GM18907 (cell line): ENCODE results near the gene PJA2.
A peak's percentile ranks its signal among the peaks of the same experiment; 100 is the strongest.

Source experiments
- ATAC-seq: cut with Tn5 transposase; IDR thresholded peaks from one replicate; pipeline ENCODE4 v1.9.1; 2021; ENCODE audit warnings: mild to moderate bottlenecking, moderate library complexity; ENCODE audit not compliant: unreplicated experiment

The PJA2 gene

GRCh38 chr5:109408991-109409843 lies 557 bp downstream of the PJA2 start:
- ATAC-seq = peak; percentile 36

GRCh38 chr5:109407913-109408312 lies 1.9 kb downstream of the PJA2 start:
- no peak for ATAC-seq

DNA sequence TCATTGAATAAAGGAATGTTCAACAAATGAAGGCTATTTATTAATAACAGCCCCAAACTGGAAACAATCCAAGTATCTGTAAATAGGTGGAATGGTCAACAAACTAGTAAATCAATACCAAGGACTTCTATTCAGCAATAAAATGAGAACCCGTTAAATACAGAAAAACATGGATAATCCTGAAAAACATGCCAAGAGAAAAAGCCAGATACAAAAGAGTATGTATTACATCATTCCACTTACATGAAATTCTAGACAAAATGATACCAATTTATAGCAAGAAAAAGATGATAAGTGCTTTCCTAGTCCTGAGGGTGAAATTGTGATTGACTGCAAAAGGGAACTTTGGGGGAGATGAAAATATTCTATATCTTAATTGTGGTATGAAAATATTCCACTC lies 3.1 kb downstream of the PJA2 start:
- ATAC-seq = no peak

DNA sequence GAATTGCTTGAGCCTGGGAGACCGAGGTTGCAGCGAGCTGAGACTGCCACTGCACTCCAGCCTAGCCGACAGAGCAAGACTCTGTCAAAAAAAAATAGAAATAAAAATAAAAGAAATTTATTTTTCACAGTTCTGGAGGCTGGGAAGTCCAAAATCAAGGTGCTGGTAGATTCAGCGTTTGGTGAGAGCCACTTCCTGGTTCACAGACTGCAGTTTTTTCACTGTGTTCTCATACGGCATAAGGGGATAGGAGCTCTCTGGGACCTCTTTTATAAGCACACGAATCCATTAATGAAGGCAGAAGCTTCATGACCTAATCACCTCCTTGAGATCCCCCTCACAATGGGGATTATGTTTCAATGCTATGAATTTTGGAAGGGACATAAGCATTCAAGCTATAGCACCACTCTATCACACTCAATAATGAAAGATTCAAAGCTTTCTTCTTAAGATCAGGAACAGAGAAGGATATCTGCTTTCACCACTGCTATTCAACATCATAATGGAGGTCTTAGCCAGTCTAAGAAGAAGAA lies 5.3 kb downstream of the PJA2 start:
- no peak for ATAC-seq

GRCh38 chr5:109403469-109403868 lies 6.3 kb downstream of the PJA2 start:
- ATAC-seq = no peak

GRCh38 chr5:109399092-109399759 lies 10.5 kb downstream of the PJA2 start:
- no peak for ATAC-seq

GRCh38 chr5:109396965-109397364 lies 12.8 kb downstream of the PJA2 start:
- ATAC-seq = no peak

DNA sequence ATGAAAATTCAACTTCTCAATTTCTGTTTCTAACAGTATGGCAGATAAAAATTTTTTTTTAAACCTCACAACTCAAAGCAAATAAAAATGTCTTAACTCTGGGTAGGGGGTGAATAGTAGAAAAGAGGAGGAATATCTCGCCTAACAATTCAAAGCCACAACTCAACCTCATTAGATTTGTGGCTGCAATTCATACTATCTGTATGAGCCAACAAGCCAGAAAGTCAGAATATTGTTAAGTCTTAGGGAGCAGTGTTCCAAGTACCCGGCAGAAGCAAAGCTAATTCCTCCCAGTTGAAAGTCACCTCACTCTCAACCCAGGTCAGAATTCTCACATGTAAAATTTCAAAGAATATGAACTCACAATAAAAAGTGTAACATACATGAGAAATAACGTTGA lies 15.0 kb downstream of the PJA2 start:
- ATAC-seq = no peak

- ATAC-seq = no peak
Observed at GRCh38 chr5:109390188-109390587, 19.6 kb downstream of the PJA2 start.

GRCh38 chr5:109388407-109388806 lies 21.4 kb downstream of the PJA2 start:
- ATAC-seq = no peak

DNA sequence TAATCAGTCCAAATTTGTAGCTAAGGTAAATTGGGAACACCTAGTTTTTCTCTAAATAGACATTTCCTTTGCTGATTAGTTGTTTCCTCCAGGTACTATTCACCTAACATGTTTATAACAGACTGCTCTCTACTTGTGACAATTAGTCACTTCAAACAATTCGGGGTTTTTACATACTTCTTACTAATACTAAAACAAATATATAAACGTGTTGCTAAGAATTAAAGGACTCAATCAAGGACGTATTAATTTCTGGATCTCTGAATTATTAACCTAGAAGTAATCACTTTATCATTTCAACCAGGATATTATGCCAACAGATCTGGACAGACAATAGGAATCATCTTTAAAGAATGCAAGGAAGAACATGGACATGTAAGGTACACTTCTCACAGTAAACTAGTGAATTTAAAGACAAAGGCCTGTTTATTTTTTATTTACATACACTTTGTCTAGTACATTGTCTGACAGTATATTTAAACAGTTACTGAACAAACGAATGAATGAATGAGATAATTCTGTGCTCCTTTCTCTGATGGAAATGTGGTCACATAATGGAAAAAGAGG lies 22.3 kb downstream of the PJA2 start:
- no peak for ATAC-seq

DNA sequence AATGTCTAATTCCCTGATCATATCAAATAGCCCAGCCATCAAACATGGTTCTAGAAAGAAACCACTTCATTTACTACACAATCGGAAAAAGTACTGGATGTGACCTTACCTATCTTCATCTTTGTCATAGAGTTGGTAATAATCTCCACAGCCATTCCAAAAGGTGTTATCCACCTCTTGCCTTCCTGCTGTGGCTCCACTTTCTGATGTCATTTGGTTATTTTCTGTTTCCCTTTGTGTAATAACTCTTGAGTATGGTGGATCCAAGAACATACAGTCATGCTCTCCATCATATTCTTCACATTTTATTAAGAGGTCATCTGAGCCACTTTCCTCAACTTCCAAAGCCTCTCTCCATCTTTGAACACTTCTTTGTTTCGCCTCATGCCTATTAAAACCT lies 31.7 kb downstream of the PJA2 start:
- ATAC-seq = no peak

DNA sequence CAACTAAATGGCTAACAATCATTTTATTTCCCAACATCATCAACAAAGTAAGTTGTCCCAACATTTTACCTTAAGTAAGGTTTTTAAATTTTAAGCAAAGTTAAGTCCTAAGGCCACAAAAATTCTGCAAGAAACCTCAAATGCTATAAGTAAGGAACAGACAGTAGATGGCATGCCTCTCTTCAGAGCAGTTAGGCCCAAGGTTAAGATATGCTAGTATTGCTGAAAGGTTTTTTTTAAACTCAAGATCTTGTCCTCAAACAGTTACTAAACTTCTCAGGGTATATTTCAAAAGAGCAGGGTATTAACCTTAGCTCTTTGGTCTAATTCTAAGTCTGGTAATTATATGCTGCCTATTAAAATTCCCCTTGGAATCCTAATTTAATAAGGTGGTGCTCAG lies 35.1 kb downstream of the PJA2 start:
- no peak for ATAC-seq

GRCh38 chr5:109373932-109374331 lies 35.8 kb downstream of the PJA2 start:
- ATAC-seq = no peak

DNA sequence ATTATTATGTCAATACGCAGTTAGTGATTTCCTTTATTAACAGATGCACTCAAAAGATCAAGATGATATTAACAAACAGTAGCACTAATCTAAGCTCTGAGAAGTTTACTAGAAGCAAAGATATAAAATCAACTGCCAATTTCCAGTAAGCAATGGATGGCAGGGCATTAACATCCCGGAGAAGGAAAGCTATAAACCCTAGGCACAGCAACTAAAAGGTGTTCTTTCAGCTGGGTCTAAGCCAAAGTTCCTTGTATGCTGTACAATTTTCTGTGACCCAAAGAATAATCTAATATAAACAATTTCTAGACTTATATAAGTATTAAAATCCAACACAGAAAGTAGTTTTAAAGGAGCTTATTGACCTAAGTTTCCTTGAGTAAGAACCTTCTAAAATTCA lies 39.4 kb downstream of the PJA2 start:
- no peak for ATAC-seq

DNA sequence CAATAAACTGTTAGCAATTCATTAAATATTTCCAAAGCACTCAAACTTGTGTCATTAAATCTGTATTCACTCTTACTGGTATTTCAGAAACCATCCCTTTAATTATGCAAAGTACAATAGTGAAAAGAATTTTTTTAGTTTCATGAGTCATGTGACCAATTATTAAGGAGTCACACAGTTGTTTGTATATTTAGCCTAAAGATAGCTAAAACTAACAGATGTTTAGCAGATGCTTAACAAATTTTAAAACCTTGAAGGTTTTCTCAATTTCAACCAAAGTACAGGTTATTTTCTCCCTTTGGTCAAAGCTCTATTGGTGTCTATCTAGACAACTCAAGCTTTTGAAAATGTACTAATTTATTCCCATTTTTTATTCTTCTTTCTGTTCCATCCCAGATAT lies 44.1 kb downstream of the PJA2 start:
- ATAC-seq = no peak

DNA sequence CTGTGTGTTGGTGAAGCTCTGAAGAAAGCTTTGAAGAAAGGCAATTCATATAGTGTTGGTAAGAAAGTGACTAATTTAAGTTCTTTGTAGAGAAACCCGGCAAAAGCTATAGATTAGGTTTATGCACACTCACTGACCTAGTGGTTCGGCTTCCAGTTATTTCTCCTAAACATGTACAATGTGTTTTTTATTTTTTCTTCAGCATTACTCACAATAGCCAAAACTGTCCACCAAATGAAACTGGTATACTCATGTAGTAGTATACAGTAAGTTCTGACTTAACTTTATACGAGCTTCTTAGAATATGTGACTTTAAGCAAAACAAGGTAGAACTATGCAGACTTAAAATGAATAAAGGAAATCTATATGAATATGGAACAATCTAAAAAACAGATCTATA lies 44.8 kb downstream of the PJA2 start:
- no peak for ATAC-seq

GRCh38 chr5:109359642-109360041 lies 50.1 kb downstream of the PJA2 start:
- ATAC-seq = no peak

DNA sequence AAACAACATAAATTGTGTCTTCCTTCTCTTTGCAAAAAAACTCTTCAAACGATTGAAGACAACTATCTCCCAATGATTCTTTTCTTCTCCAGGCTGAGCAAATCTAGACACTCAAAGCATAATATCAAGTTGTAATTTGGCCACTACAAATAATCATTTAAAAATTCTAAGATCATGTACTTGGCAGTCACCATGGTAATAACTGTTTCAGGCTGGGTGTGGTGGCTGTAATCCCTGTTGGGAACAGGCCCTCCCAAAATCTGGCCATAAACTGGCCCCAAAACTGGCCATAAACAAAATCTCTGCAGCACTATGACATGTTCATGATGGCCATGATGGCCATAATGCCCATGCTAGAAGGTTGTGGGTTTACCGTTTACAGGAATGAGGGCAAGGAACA lies 52.0 kb downstream of the PJA2 start:
- ATAC-seq = no peak

GRCh38 chr5:109354761-109355160 lies 55.0 kb downstream of the PJA2 start:
- no peak for ATAC-seq

DNA sequence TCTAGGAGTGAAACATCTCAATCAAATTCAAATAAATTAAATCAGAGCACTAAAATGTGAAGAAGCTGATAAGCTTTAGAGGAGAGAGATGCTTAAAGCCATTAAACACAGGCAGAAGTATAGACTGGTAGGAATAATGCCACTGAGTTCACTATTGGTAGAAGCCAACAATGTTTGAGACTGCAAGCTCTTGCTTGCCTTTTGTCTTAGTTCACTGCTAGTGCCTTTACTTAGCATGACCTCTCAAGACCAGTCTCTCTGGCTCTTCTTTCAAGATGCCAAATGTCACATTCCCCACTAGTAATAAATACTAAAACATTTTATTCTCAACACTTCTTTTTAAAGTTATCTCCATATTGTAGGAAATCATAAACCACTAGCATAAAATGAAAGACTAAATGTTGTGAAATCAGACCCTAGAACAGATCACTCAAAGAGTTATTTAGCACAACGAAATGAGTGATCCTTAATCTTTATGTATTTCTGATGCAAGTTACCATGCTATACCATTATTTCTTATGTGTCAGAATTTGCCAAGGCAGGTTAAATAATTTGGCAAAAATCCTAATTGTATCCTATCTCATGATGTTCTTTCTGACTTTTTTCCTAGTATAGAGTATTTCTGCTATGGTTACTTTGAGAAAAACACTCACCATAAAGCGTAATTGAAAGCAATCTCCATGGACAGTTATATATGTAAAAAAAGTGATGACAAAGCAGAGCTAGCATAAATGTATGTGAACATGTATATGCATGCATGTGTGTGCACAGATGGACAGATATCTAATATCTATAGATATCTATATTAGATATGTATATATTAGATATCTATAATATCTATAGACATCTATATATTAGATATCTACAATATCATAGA lies 57.5 kb downstream of the PJA2 start:
- ATAC-seq = no peak
